HCT116 (cell line): Measurements from ENCODE around the gene BLOC1S6. TPM values are rescaled to one million over a fixed set of nuclear protein-coding genes. Genes with fewer than 3 reads are reported as not detected.

Experiments
- ATAC-seq: fragments of 200-7000 bp; cut with Tn5 transposase; 2 replicates; pipeline ENCODE4 v1.9.1; 2020; ENCODE audit warnings: mild to moderate bottlenecking, moderate library complexity
- BruUV-seq: library from RNA; stranded (reverse); fragments of 400-500 nt; replicated peaks from 2 replicates; lab custom pipeline; 2021; lab: Mats Ljungman, UMichigan
- CTCF ChIA-PET: fragments of 300-600 bp; sonication (Branson Sonifier 250); formaldehyde crosslinking; loops from one replicate; lab custom pipeline; 2021; ENCODE audit warnings: antibody characterized with exemption; lab: Charles Lee
- POLR2A ChIA-PET: fragments of 300-600, 350-600 bp; sonication (Branson Sonifier 250); formaldehyde crosslinking; loops from one replicate; lab custom pipeline; 2021; ENCODE audit warnings: antibody characterized with exemption; lab: Charles Lee
- RAD21 ChIA-PET, 2 experiments: fragments of 300-600 bp; sonication (Branson Sonifier 250); formaldehyde crosslinking; loops; one replicate each; lab custom pipeline; 2023; ENCODE audit warnings: low total read pairs in 2 of 2; ENCODE audit not compliant: uncharacterized antibody in 2 of 2, unreplicated experiment in 2 of 2, low non-redundant PET in 1 of 2; lab: Charles Lee
- DNase-seq: peaks from one replicate; pipeline ENCODE4 v3.0.0-alpha.2; 2010; ENCODE audit warnings: low read depth, low spot score
- H2AFZ ChIP-seq: fragments of 200-600 bp; shearing (Covaris generic), sonication (generic); 2 replicates; pipeline ENCODE4 v1.6.1; 2017; ENCODE audit warnings: low read depth, mixed run types, mixed read lengths, antibody characterized with exemption, low read length; ENCODE audit not compliant: poor library complexity, severe bottlenecking
- H3K27ac ChIP-seq: 2 replicates; pipeline ENCODE4 v1.5.1; 2012; ENCODE audit warnings: low read depth, low read length
- H3K27me3 ChIP-seq: fragments of 200-600 bp; sonication (generic); 2 replicates; pipeline ENCODE4 v1.6.1; 2016; ENCODE audit warnings: mixed run types, low read length, mixed read lengths; ENCODE audit not compliant: insufficient read depth
- H3K36me3 ChIP-seq, 2 experiments: fragments of 200-500 bp in 1 of 2; fragments of 200-600 bp in 1 of 2; sonication (Bioruptor generic) in 1 of 2; sonication (generic) in 1 of 2; 2 replicates each; pipeline versions ENCODE4 v1.5.1 to v1.6.1; 2014 to 2016; ENCODE audit warnings: low read length in 2 of 2, inconsistent platforms in 1 of 2, mixed read lengths in 1 of 2, mixed run types in 1 of 2; ENCODE audit not compliant: insufficient read depth in 2 of 2, control insufficient read depth in 1 of 2
- H3K4me1 ChIP-seq, 2 experiments: fragments of 200-600 bp in 1 of 2; sonication (generic) in 1 of 2; 2 replicates each; pipeline versions ENCODE4 v1.5.1 to v1.6.1; 2012 to 2017; ENCODE audit warnings: low read length in 2 of 2, inconsistent platforms in 1 of 2, mild to moderate bottlenecking in 1 of 2, mixed read lengths in 1 of 2, mixed run types in 1 of 2, moderate library complexity in 1 of 2; ENCODE audit not compliant: insufficient read depth in 2 of 2, control insufficient read depth in 1 of 2
- H3K4me2 ChIP-seq: fragments of 200-600 bp; sonication (generic); 2 replicates; pipeline ENCODE4 v1.6.1; 2017; ENCODE audit warnings: mixed run types, low read length, mixed read lengths
- H3K4me3 ChIP-seq, 2 experiments: fragments of 200-600 bp in 1 of 2; sonication (generic) in 1 of 2; replicated peaks in 1 of 2; 2 replicates each; pipeline ENCODE4 v1.5.1; 2011 to 2016; ENCODE audit warnings: low read length in 2 of 2, control low read depth in 1 of 2, low read depth in 1 of 2, mild to moderate bottlenecking in 1 of 2, mixed read lengths in 1 of 2, mixed run types in 1 of 2
- H3K79me2 ChIP-seq: fragments of 200-600 bp; sonication (generic); 2 replicates; pipeline ENCODE4 v1.6.1; 2017; ENCODE audit warnings: mild to moderate bottlenecking, mixed run types, low read length, moderate library complexity, mixed read lengths; ENCODE audit not compliant: insufficient read depth
- H3K9ac ChIP-seq: fragments of 200-600 bp; sonication (generic); 2 replicates; pipeline ENCODE4 v1.6.1; 2016; ENCODE audit warnings: low read length, mixed read lengths
- H3K9me2 ChIP-seq: fragments of 200-600 bp; sonication (generic), shearing (Covaris generic); 2 replicates; pipeline ENCODE4 v1.6.1; 2017; ENCODE audit warnings: mixed run types, mild to moderate bottlenecking, moderate library complexity; ENCODE audit not compliant: insufficient read depth
- H3K9me3 ChIP-seq, 2 experiments: fragments of 200-500 bp in 1 of 2; fragments of 200-600 bp in 1 of 2; sonication (Bioruptor generic) in 1 of 2; sonication (generic) in 1 of 2; 2 replicates each; pipeline ENCODE4 v1.6.1; 2014 to 2017; ENCODE audit warnings: low read length in 2 of 2, mixed read lengths in 2 of 2, inconsistent platforms in 1 of 2, low read depth in 1 of 2, mild to moderate bottlenecking in 1 of 2, mixed run types in 1 of 2, moderate library complexity in 1 of 2; ENCODE audit not compliant: control insufficient read depth in 1 of 2, insufficient read depth in 1 of 2
- H4K20me1 ChIP-seq: fragments of 200-600 bp; sonication (generic), shearing (Covaris generic); 2 replicates; pipeline ENCODE4 v1.6.1; 2017; ENCODE audit warnings: mixed run types, mild to moderate bottlenecking, moderate library complexity; ENCODE audit not compliant: insufficient read depth
- CBX3 ChIP-seq: IDR thresholded peaks from 2 replicates; pipeline ENCODE4 v1.6.1; 2012; ENCODE audit warnings: low read depth
- CEBPB ChIP-seq: IDR thresholded peaks from 2 replicates; pipeline ENCODE4 v1.6.1; 2012; ENCODE audit warnings: low read depth
- ELF1 ChIP-seq: IDR thresholded peaks from 2 replicates; pipeline ENCODE4 v1.6.1; 2012; ENCODE audit warnings: low read depth, borderline replicate concordance
- EZH2 ChIP-seq: fragments of 200-600 bp; sonication (generic); IDR thresholded peaks from 2 replicates; pipeline ENCODE4 v1.6.1; 2017; ENCODE audit warnings: antibody characterized with exemption, mixed run types
- EZH2phosphoT487 ChIP-seq: fragments of 200-600 bp; IDR thresholded peaks from 2 replicates; pipeline ENCODE4 v1.6.1; 2018; ENCODE audit warnings: antibody characterized with exemption, borderline replicate concordance
- FOSL1 ChIP-seq: IDR thresholded peaks from 2 replicates; pipeline ENCODE4 v1.6.1; 2012; ENCODE audit warnings: low read depth
- POLR2A ChIP-seq: IDR thresholded peaks from 2 replicates; pipeline ENCODE4 v1.7.0; 2011; ENCODE audit warnings: borderline replicate concordance; ENCODE audit not compliant: insufficient read depth, insufficient read length; ENCODE audit errors: extremely low read depth
- RAD21 ChIP-seq: IDR thresholded peaks from 2 replicates; pipeline ENCODE4 v1.6.1; 2012; ENCODE audit warnings: low read depth, mild to moderate bottlenecking
- REST ChIP-seq: IDR thresholded peaks from 2 replicates; pipeline ENCODE4 v1.6.1; 2012; ENCODE audit warnings: low read depth
- SIN3A ChIP-seq: IDR thresholded peaks from 2 replicates; pipeline ENCODE4 v1.6.1; 2012; ENCODE audit warnings: low read depth
- SP1 ChIP-seq: IDR thresholded peaks from 2 replicates; pipeline ENCODE4 v1.6.1; 2012; ENCODE audit warnings: low read depth
- TCF7L2 ChIP-seq: IDR thresholded peaks from 2 replicates; pipeline ENCODE4 v1.7.0; 2011; ENCODE audit warnings: borderline replicate concordance, inconsistent platforms; ENCODE audit not compliant: insufficient read depth, insufficient read length; ENCODE audit errors: extremely low read depth
- ZBTB33 ChIP-seq: IDR thresholded peaks from 2 replicates; pipeline ENCODE4 v1.6.1; 2011; ENCODE audit warnings: mild to moderate bottlenecking, low read length, moderate library complexity; ENCODE audit not compliant: insufficient replicate concordance; ENCODE audit errors: extremely low read depth
- intact Hi-C: fragments of 100-400 bp; cut with micrococcal nuclease; formaldehyde crosslinking; loops from 2 replicates; pipeline ENCODE4 v1.10.0; 2022
- total RNA-seq: library from RNA; stranded (reverse); gene quantifications from one replicate; pipeline ENCODE4 v1.2.1, GENCODE V29; 2021; ENCODE audit not compliant: unreplicated experiment

Gene BLOC1S6
- total RNA-seq, 1 experiment from 2014 or later = 40.7 TPM

- CTCF ChIA-PET = interaction anchor here (1.5 to 2.5 kb wide), 2 partner anchors 24 to 26 kb away, joined by 6 to 7 read pairs; no protein-coding TSS in a partner anchor
- intact Hi-C loops = loop anchor here (1.0 kb wide), 1 partner anchor 186 kb away; a partner anchor contains a TSS
- ATAC-seq = no peak
Observed at GRCh38 chr15:45587863-45588170, 638 bp downstream of the BLOC1S6 start.

More at GRCh38 chr15:45587863-45588170, 638 bp downstream of the BLOC1S6 start:
- H3K79me2 ChIP-seq = peaks cover 68% of the 10 kb centered on the region
- ChIA-PET RAD21 (no interaction called here), POLR2A (interaction anchor here (1.0 to 1.5 kb wide), 4 partner anchors 14 to 146 kb away, joined by 3 to 5 read pairs (median 3); no protein-coding TSS in a partner anchor)
- no peaks in the 10 kb centered on the region for H3K9me2 ChIP-seq
- H3K4me3 ChIP-seq = peak overlapping the region; percentile 74 to 89
- no peak overlapping the region for H2AFZ ChIP-seq
- no peak for DNase-seq
- H3K27ac ChIP-seq = peak overlapping the region; percentile 93
- H3K9me3 ChIP-seq = no peaks in the 10 kb centered on the region
- no peaks in the 10 kb centered on the region for H3K27me3 ChIP-seq
- no peaks in the 10 kb centered on the region for H4K20me1 ChIP-seq
- TSS peak; percentile 70 for BruUV-seq
- TF ChIP-seq POLR2A (no peak), EZH2phosphoT487 (no peak), CBX3 (no peak), SP1 (no peak), RAD21 (no peak), SIN3A (no peak), FOSL1 (no peak), REST (no peak), EZH2 (no peak), CEBPB (no peak), ZBTB33 (no peak), TCF7L2 (no peak), ELF1 (no peak)
- H3K9ac ChIP-seq = peak overlapping the region; percentile 96
- peak overlapping the region; percentile 78 for H3K4me2 ChIP-seq
- peaks cover 7 to 18% of the 10 kb centered on the region in 2 experiments; a peak in 3 of 4 replicates for H3K4me1 ChIP-seq
- peaks cover 0 to 2% of the 10 kb centered on the region in 2 experiments; a peak in 1 of 4 replicates for H3K36me3 ChIP-seq
